PC-9 (cell line): ENCODE results near the gene CDYL2. TPM values are rescaled to one million over a fixed set of nuclear protein-coding genes. Genes with fewer than 3 reads are reported as not detected.

Experiments
- BruUV-seq: library from RNA; stranded (reverse); fragments of 400-500 nt; replicated peaks from 2 replicates; lab custom pipeline; 2021; lab: Mats Ljungman, UMichigan
- CTCF ChIA-PET: fragments of 300-600 bp; sonication (Branson Sonifier 250); formaldehyde crosslinking; loops from one replicate; lab custom pipeline; 2022; ENCODE audit warnings: antibody characterized with exemption; lab: Charles Lee
- POLR2A ChIA-PET: fragments of 300-600 bp; sonication (Branson Sonifier 250); formaldehyde crosslinking; loops from one replicate; lab custom pipeline; 2022; ENCODE audit warnings: antibody characterized with exemption; ENCODE audit not compliant: unreplicated experiment; lab: Charles Lee
- DNase-seq, 2 experiments: peaks; one replicate each; pipeline versions ENCODE4 v3.0.0 to v3.0.0-alpha.2; 2015 to 2022; ENCODE audit warnings: mixed read lengths in 1 of 2
- H2AFZ ChIP-seq: fragments of 200-600 bp; sonication (generic); 2 replicates; pipeline ENCODE4 v1.8.1; 2017; ENCODE audit warnings: antibody characterized with exemption
- H3F3A ChIP-seq: fragments of 200-600 bp; sonication (generic); 2 replicates; pipeline ENCODE4 v1.8.1; 2017; ENCODE audit warnings: antibody characterized with exemption, mild to moderate bottlenecking, low read depth; ENCODE audit not compliant: insufficient read depth
- H3K27ac ChIP-seq: fragments of 200-600 bp; sonication (generic); 2 replicates; pipeline ENCODE4 v1.6.1; 2016; ENCODE audit warnings: mixed run types
- H3K27me3 ChIP-seq: fragments of 200-600 bp; sonication (generic); 2 replicates; pipeline ENCODE4 v1.6.1; 2016; ENCODE audit warnings: low read depth, mixed run types; ENCODE audit not compliant: insufficient read depth
- H3K36me3 ChIP-seq: fragments of 200-600 bp; sonication (generic); 2 replicates; pipeline ENCODE4 v1.6.1; 2016; ENCODE audit warnings: low read depth, mixed run types
- H3K4me1 ChIP-seq: fragments of 200-600 bp; sonication (generic); replicated peaks from 2 replicates; pipeline ENCODE4 v1.6.1; 2016; ENCODE audit warnings: mixed run types; ENCODE audit not compliant: insufficient read depth
- H3K4me2 ChIP-seq: fragments of 200-600 bp; sonication (generic); 2 replicates; pipeline ENCODE4 v1.6.1; 2017; ENCODE audit warnings: mixed run types
- H3K4me3 ChIP-seq: fragments of 200-600 bp; sonication (generic); 2 replicates; pipeline ENCODE4 v1.6.1; 2016; ENCODE audit warnings: mixed run types
- H3K79me2 ChIP-seq: fragments of 200-600 bp; sonication (generic); 2 replicates; pipeline ENCODE4 v1.6.1; 2017; ENCODE audit warnings: low read depth, mixed run types
- H3K9me2 ChIP-seq: fragments of 200-600 bp; sonication (generic); 2 replicates; pipeline ENCODE4 v1.8.1; 2017; ENCODE audit warnings: mild to moderate bottlenecking; ENCODE audit not compliant: insufficient read depth
- H3K9me3 ChIP-seq: fragments of 200-600 bp; sonication (generic); 2 replicates; pipeline ENCODE4 v1.8.1; 2016; ENCODE audit warnings: low read depth; ENCODE audit not compliant: insufficient read depth
- H4K20me1 ChIP-seq: fragments of 200-600 bp; sonication (generic); 2 replicates; pipeline ENCODE4 v1.8.1; 2017; ENCODE audit not compliant: insufficient read depth
- CTCF ChIP-seq: fragments of 200-600 bp; sonication (generic); conservative IDR thresholded peaks from 2 replicates; pipeline ENCODE4 v1.6.1; 2017; ENCODE audit warnings: mixed run types, antibody characterized with exemption, mild to moderate bottlenecking, moderate library complexity
- EZH2 ChIP-seq: fragments of 200-600 bp; sonication (generic); IDR thresholded peaks from 2 replicates; pipeline ENCODE4 v1.8.0; 2017; ENCODE audit warnings: antibody characterized with exemption, low read depth
- intact Hi-C: fragments of 100-400 bp; cut with micrococcal nuclease; formaldehyde crosslinking; loops from one replicate; pipeline ENCODE4 v1.10.0; 2022; ENCODE audit not compliant: unreplicated experiment
- total RNA-seq: library from RNA; stranded (reverse); gene quantifications from 2 replicates; pipeline ENCODE4 v1.2.3, GENCODE V29; 2021

CDYL2 gene
- total RNA-seq, 1 experiment from 2014 or later: 3.3 TPM

DNA sequence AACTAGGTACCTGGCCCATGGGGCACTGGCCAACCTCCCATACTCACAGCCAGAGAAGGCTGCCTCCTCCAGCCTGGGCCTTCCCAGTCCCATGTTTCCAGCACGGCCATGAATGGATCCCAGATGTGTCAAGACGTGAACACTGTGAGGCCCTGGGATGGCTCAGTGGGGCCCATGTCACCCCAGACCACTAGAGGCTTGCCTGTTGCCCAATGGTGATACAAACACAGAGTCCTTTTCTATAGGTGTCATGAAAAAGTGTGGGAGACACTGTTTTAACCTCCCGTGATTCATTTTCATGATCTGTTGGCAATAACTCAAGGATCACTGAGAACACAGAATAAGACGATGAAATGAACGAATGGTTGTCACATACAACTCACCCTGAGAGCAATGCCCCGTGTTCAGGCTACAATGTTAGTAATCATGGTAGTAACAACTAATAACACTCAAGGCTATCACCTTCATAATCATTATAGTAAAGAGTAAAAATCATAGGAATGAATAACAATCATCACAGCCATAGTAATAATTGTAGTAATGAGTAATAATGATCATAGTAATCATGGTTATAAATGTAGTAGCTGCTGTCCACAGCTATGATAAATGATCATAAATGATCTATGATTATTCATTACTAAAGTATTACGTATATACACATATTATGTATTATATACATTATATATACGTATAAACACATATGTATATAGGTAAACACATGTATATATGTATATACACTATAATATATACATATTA, 199.6 kb downstream of the CDYL2 start:
- no peak for TF ChIP-seq CTCF
- TF ChIP-seq EZH2: no peak
- Histone ChIP-seq H3K27ac (no peak overlapping the region), H4K20me1 (no peaks in the 10 kb centered on the region), H3K27me3 (peaks cover 43% of the 10 kb centered on the region), H3K4me1 (no peaks in the 10 kb centered on the region), H3K4me2 (no peak overlapping the region), H2AFZ (no peak overlapping the region), H3K9me3 (no peaks in the 10 kb centered on the region), H3K9me2 (no peaks in the 10 kb centered on the region), H3K36me3 (no peaks in the 10 kb centered on the region), H3K79me2 (no peaks in the 10 kb centered on the region), H3F3A (no peaks in the 10 kb centered on the region), H3K4me3 (no peak overlapping the region)
- no TSS peak for BruUV-seq
- intact Hi-C loops: no loop called here
- no peak for DNase-seq
- POLR2A ChIA-PET: no interaction called here
- CTCF ChIA-PET: no interaction called here

- H2AFZ ChIP-seq: no peak overlapping the region
- no peak for DNase-seq
- no TSS peak for BruUV-seq
- ChIA-PET POLR2A (no interaction called here), CTCF (no interaction called here)
- H3K4me1 ChIP-seq: no peaks in the 10 kb centered on the region
- no peaks in the 10 kb centered on the region for H3F3A ChIP-seq
- intact Hi-C loops: no loop called here
- H3K36me3 ChIP-seq: no peaks in the 10 kb centered on the region
- TF ChIP-seq EZH2 (no peak), CTCF (no peak)
- H3K4me3 ChIP-seq: no peak overlapping the region
- no peak overlapping the region for H3K27ac ChIP-seq
- no peaks in the 10 kb centered on the region for H4K20me1 ChIP-seq
- peaks cover 26% of the 10 kb centered on the region for H3K27me3 ChIP-seq
- no peaks in the 10 kb centered on the region for H3K9me3 ChIP-seq
- H3K4me2 ChIP-seq: no peak overlapping the region
- no peaks in the 10 kb centered on the region for H3K9me2 ChIP-seq
- no peaks in the 10 kb centered on the region for H3K79me2 ChIP-seq
Observed at GRCh38 chr16:80602894-80603293, 201.5 kb downstream of the CDYL2 start.

- Histone ChIP-seq H3K36me3 (no peaks in the 10 kb centered on the region), H4K20me1 (no peaks in the 10 kb centered on the region), H3K27me3 (peaks cover 10% of the 10 kb centered on the region; the same call in 1 of the 2 replicates), H3K27ac (no peak overlapping the region), H3K79me2 (no peaks in the 10 kb centered on the region), H3K9me3 (no peaks in the 10 kb centered on the region), H2AFZ (no peak overlapping the region), H3K4me1 (no peaks in the 10 kb centered on the region), H3K4me3 (no peak overlapping the region), H3K4me2 (no peak overlapping the region), H3F3A (no peaks in the 10 kb centered on the region), H3K9me2 (no peaks in the 10 kb centered on the region)
- intact Hi-C loops: no loop called here
- no TSS peak for BruUV-seq
- no peak for TF ChIP-seq EZH2
- TF ChIP-seq CTCF: no peak
- no peak for DNase-seq
- CTCF ChIA-PET: no interaction called here
- POLR2A ChIA-PET: no interaction called here
Observed at GRCh38 chr16:80601182-80601581, 203.2 kb downstream of the CDYL2 start.
